ENCODE data around the gene NUP210.

Gene NUP210

GRCh38 chr3:13289771-13290285 is 130.3 kb downstream of the NUP210 start:
- Mint-ChIP-seq H3K27me3 (peaks cover 18% of the 10 kb centered on the region), H3K36me3 (no peaks in the 10 kb centered on the region), H3K9me3 (peaks cover 6% of the 10 kb centered on the region), H3K27ac (no peak overlapping the region), H3K4me3 (no peak overlapping the region), H3K4me1 (no peaks in the 10 kb centered on the region)

GRCh38 chr3:13288732-13289718 is 131.1 kb downstream of the NUP210 start:
- H3K27ac Mint-ChIP-seq: no peak overlapping the region
- H3K4me1 Mint-ChIP-seq: no peaks in the 10 kb centered on the region
- H3K4me3 Mint-ChIP-seq: no peak overlapping the region
- peaks cover 1% of the 10 kb centered on the region for H3K36me3 Mint-ChIP-seq
- peaks cover 12% of the 10 kb centered on the region for H3K9me3 Mint-ChIP-seq
- H3K27me3 Mint-ChIP-seq: peaks cover 23% of the 10 kb centered on the region

- H3K4me3 Mint-ChIP-seq: no peak overlapping the region
- H3K36me3 Mint-ChIP-seq: peaks cover 4% of the 10 kb centered on the region
- no peaks in the 10 kb centered on the region for H3K4me1 Mint-ChIP-seq
- peaks cover 16% of the 10 kb centered on the region for H3K9me3 Mint-ChIP-seq
- peaks cover 29% of the 10 kb centered on the region for H3K27me3 Mint-ChIP-seq
- H3K27ac Mint-ChIP-seq: peak overlapping the region; percentile 35
Observed at GRCh38 chr3:13287833-13288232, 132.3 kb downstream of the NUP210 start.

- peaks cover 16% of the 10 kb centered on the region for H3K9me3 Mint-ChIP-seq
- H3K27ac Mint-ChIP-seq: no peak overlapping the region
- H3K4me1 Mint-ChIP-seq: no peaks in the 10 kb centered on the region
- no peak overlapping the region for H3K4me3 Mint-ChIP-seq
- peaks cover 29% of the 10 kb centered on the region for H3K27me3 Mint-ChIP-seq
- peaks cover 4% of the 10 kb centered on the region for H3K36me3 Mint-ChIP-seq
Observed at GRCh38 chr3:13286873-13287272, 133.2 kb downstream of the NUP210 start.

GRCh38 chr3:13285007-13285567 is 135.0 kb downstream of the NUP210 start:
- no peak overlapping the region for H3K4me3 Mint-ChIP-seq
- peaks cover 16% of the 10 kb centered on the region for H3K9me3 Mint-ChIP-seq
- H3K4me1 Mint-ChIP-seq: peaks cover 5% of the 10 kb centered on the region
- no peak overlapping the region for H3K27ac Mint-ChIP-seq
- H3K36me3 Mint-ChIP-seq: peaks cover 4% of the 10 kb centered on the region
- peaks cover 33% of the 10 kb centered on the region for H3K27me3 Mint-ChIP-seq

- Mint-ChIP-seq H3K27ac (peak overlapping the region; percentile 46), H3K4me1 (peaks cover 5% of the 10 kb centered on the region), H3K27me3 (peaks cover 33% of the 10 kb centered on the region), H3K4me3 (peak overlapping the region; percentile 76), H3K9me3 (peaks cover 16% of the 10 kb centered on the region), H3K36me3 (peaks cover 4% of the 10 kb centered on the region)
Observed at GRCh38 chr3:13283877-13284264, 136.3 kb downstream of the NUP210 start.

GRCh38 chr3:13282986-13283876 is 136.9 kb downstream of the NUP210 start:
- peaks cover 16% of the 10 kb centered on the region for H3K9me3 Mint-ChIP-seq
- H3K27ac Mint-ChIP-seq: no peak overlapping the region
- H3K36me3 Mint-ChIP-seq: peaks cover 4% of the 10 kb centered on the region
- H3K4me3 Mint-ChIP-seq: peak overlapping the region; percentile 76
- peaks cover 5% of the 10 kb centered on the region for H3K4me1 Mint-ChIP-seq
- peaks cover 33% of the 10 kb centered on the region for H3K27me3 Mint-ChIP-seq

- no peak overlapping the region for H3K27ac Mint-ChIP-seq
- peaks cover 30% of the 10 kb centered on the region for H3K27me3 Mint-ChIP-seq
- no peak overlapping the region for H3K4me3 Mint-ChIP-seq
- H3K4me1 Mint-ChIP-seq: peaks cover 5% of the 10 kb centered on the region
- H3K36me3 Mint-ChIP-seq: peaks cover 4% of the 10 kb centered on the region
- H3K9me3 Mint-ChIP-seq: peaks cover 16% of the 10 kb centered on the region
Observed at GRCh38 chr3:13282358-13282985, 137.7 kb downstream of the NUP210 start.

- peaks cover 5% of the 10 kb centered on the region for H3K4me1 Mint-ChIP-seq
- peak overlapping the region; percentile 77 for H3K4me3 Mint-ChIP-seq
- H3K9me3 Mint-ChIP-seq: peaks cover 10% of the 10 kb centered on the region
- peaks cover 4% of the 10 kb centered on the region for H3K36me3 Mint-ChIP-seq
- no peak overlapping the region for H3K27ac Mint-ChIP-seq
- peaks cover 32% of the 10 kb centered on the region for H3K27me3 Mint-ChIP-seq
Observed at GRCh38 chr3:13281507-13282357, 138.4 kb downstream of the NUP210 start.

GRCh38 chr3:13280811-13281506 is 139.2 kb downstream of the NUP210 start:
- peaks cover 4% of the 10 kb centered on the region for H3K36me3 Mint-ChIP-seq
- peaks cover 10% of the 10 kb centered on the region for H3K9me3 Mint-ChIP-seq
- peak overlapping the region; percentile 77 for H3K4me3 Mint-ChIP-seq
- no peak overlapping the region for H3K27ac Mint-ChIP-seq
- H3K4me1 Mint-ChIP-seq: peaks cover 5% of the 10 kb centered on the region
- H3K27me3 Mint-ChIP-seq: peaks cover 27% of the 10 kb centered on the region

GRCh38 chr3:13280122-13280790 is 139.9 kb downstream of the NUP210 start:
- Mint-ChIP-seq H3K9me3 (peaks cover 10% of the 10 kb centered on the region), H3K4me1 (peaks cover 5% of the 10 kb centered on the region), H3K36me3 (peaks cover 4% of the 10 kb centered on the region), H3K4me3 (no peak overlapping the region), H3K27ac (no peak overlapping the region), H3K27me3 (peaks cover 22% of the 10 kb centered on the region)

- Mint-ChIP-seq H3K27ac (no peak overlapping the region), H3K27me3 (peaks cover 17% of the 10 kb centered on the region), H3K4me3 (no peak overlapping the region)
Observed at GRCh38 chr3:13279532-13279910, 140.6 kb downstream of the NUP210 start.

GRCh38 chr3:13278783-13279531 is 141.2 kb downstream of the NUP210 start:
- Mint-ChIP-seq H3K9me3 (peaks cover 3% of the 10 kb centered on the region), H3K27ac (no peak overlapping the region), H3K36me3 (peaks cover 2% of the 10 kb centered on the region), H3K27me3 (peaks cover 12% of the 10 kb centered on the region), H3K4me3 (no peak overlapping the region), H3K4me1 (peaks cover 5% of the 10 kb centered on the region)

More at GRCh38 chr3:13279532-13279910, 140.6 kb downstream of the NUP210 start:
- peaks cover 4% of the 10 kb centered on the region for H3K36me3 Mint-ChIP-seq
- H3K4me1 Mint-ChIP-seq: peaks cover 5% of the 10 kb centered on the region
- peaks cover 9% of the 10 kb centered on the region for H3K9me3 Mint-ChIP-seq
